GM23338 (cell line): ENCODE data around the gene TNFAIP1. TPM values are rescaled to one million over a fixed set of nuclear protein-coding genes. Genes with fewer than 3 reads are reported as not detected.

Experiments used
- ATAC-seq: fragments of 200-7000 bp; cut with Tn5 transposase; 3 replicates; pipeline ENCODE4 v1.9.1; 2020
- DNase-seq: peaks from one replicate; pipeline ENCODE4 v3.0.0-alpha.2; 2015; ENCODE audit warnings: low spot score
- H2AFZ ChIP-seq: fragments of 200-600 bp; sonication (generic); 2 replicates; pipeline ENCODE4 v1.8.0; 2016; ENCODE audit warnings: antibody characterized with exemption, mild to moderate bottlenecking, moderate library complexity
- H3F3A ChIP-seq: fragments of 200-600 bp; sonication (generic); replicated peaks from 2 replicates; pipeline ENCODE4 v1.8.0; 2017; ENCODE audit warnings: antibody characterized with exemption, mixed run types, low read depth
- H3K27ac ChIP-seq: fragments of 200-600 bp; sonication (generic); 2 replicates; pipeline ENCODE4 v1.6.1; 2016; ENCODE audit warnings: low read depth
- H3K27me3 ChIP-seq: fragments of 200-600 bp; sonication (generic); 2 replicates; pipeline ENCODE4 v1.8.0; 2016; ENCODE audit warnings: mild to moderate bottlenecking, mixed run types, moderate library complexity; ENCODE audit not compliant: insufficient read depth
- H3K36me3 ChIP-seq: fragments of 200-600 bp; sonication (generic); 2 replicates; pipeline ENCODE4 v1.8.0; 2016; ENCODE audit warnings: mild to moderate bottlenecking; ENCODE audit not compliant: insufficient read depth
- H3K4me1 ChIP-seq: fragments of 200-600 bp; sonication (generic); 2 replicates; pipeline ENCODE4 v1.8.0; 2016; ENCODE audit warnings: mild to moderate bottlenecking, moderate library complexity; ENCODE audit not compliant: insufficient read depth
- H3K4me2 ChIP-seq: fragments of 200-600 bp; sonication (generic); 2 replicates; pipeline ENCODE4 v1.7.1; 2017; ENCODE audit warnings: mixed run types
- H3K4me3 ChIP-seq: fragments of 200-600 bp; sonication (generic); 2 replicates; pipeline ENCODE4 v1.6.1; 2016; ENCODE audit warnings: mixed run types
- H3K79me2 ChIP-seq: fragments of 200-600 bp; sonication (generic); replicated peaks from 2 replicates; pipeline ENCODE4 v1.8.0; 2017; ENCODE audit warnings: mild to moderate bottlenecking; ENCODE audit not compliant: insufficient read depth
- H3K9me2 ChIP-seq: fragments of 200-600 bp; sonication (generic); 2 replicates; pipeline ENCODE4 v1.8.0; 2017; ENCODE audit not compliant: insufficient read depth
- H4K20me1 ChIP-seq: fragments of 200-600 bp; sonication (generic); replicated peaks from 2 replicates; pipeline ENCODE4 v1.8.0; 2017; ENCODE audit warnings: mild to moderate bottlenecking; ENCODE audit not compliant: insufficient read depth
- H3K27ac Mint-ChIP-seq: 2 replicates; pipeline ENCODE4 v1.8.0; 2020; ENCODE audit warnings: inconsistent platforms, mild to moderate bottlenecking, moderate library complexity, mixed read lengths
- H3K27me3 Mint-ChIP-seq: 3 replicates; pipeline ENCODE4 v1.8.0; 2022; ENCODE audit warnings: low read depth, mild to moderate bottlenecking, moderate library complexity, mixed read lengths, inconsistent platforms; ENCODE audit not compliant: insufficient read depth, poor library complexity
- H3K36me3 Mint-ChIP-seq: 3 replicates; pipeline ENCODE4 v1.8.0; 2021; ENCODE audit warnings: low read depth, mild to moderate bottlenecking, inconsistent platforms, moderate library complexity, mixed read lengths
- H3K4me1 Mint-ChIP-seq: 3 replicates; pipeline ENCODE4 v1.8.0; 2020; ENCODE audit warnings: mild to moderate bottlenecking, inconsistent platforms, mixed read lengths
- H3K4me3 Mint-ChIP-seq: 3 replicates; pipeline ENCODE4 v1.8.0; 2021; ENCODE audit warnings: moderate library complexity, mild to moderate bottlenecking, inconsistent platforms, mixed read lengths
- H3K9me3 Mint-ChIP-seq: 3 replicates; pipeline ENCODE4 v1.8.0; 2020; ENCODE audit warnings: moderate library complexity, mild to moderate bottlenecking, inconsistent platforms, mixed read lengths
- CREB1 ChIP-seq: fragments of 250-450 bp; sonication (Bioruptor Pico); IDR thresholded peaks from 2 replicates; pipeline ENCODE4 v1.5.0; 2020; ENCODE audit warnings: low read depth, mild to moderate bottlenecking, moderate library complexity
- EZH2 ChIP-seq: fragments of 200-600 bp; sonication (generic); IDR thresholded peaks from one replicate; pipeline ENCODE4 v1.8.0; 2017; ENCODE audit warnings: antibody characterized with exemption, mild to moderate bottlenecking, low read depth; ENCODE audit not compliant: unreplicated experiment
- EZH2phosphoT487 ChIP-seq: fragments of 200-600 bp; sonication (generic); IDR thresholded peaks from one replicate; pipeline ENCODE4 v1.8.1; 2018; ENCODE audit warnings: antibody characterized with exemption; ENCODE audit not compliant: unreplicated experiment
- JUNB ChIP-seq: IDR thresholded peaks from one replicate; pipeline ENCODE4 v1.6.1; 2016; ENCODE audit warnings: antibody characterized with exemption; ENCODE audit not compliant: unreplicated experiment
- NANOG ChIP-seq: IDR thresholded peaks from 2 replicates; pipeline ENCODE4 v1.6.1; 2016; ENCODE audit warnings: antibody characterized with exemption, borderline replicate concordance
- POLR2AphosphoS5 ChIP-seq: IDR thresholded peaks from 2 replicates; pipeline ENCODE4 v1.6.1; 2016; ENCODE audit warnings: antibody characterized with exemption, low read depth
- STAT1 ChIP-seq: IDR thresholded peaks from one replicate; pipeline ENCODE4 v1.6.1; 2016; ENCODE audit warnings: antibody characterized with exemption; ENCODE audit not compliant: unreplicated experiment
- ZNF114 ChIP-seq: fragments of 250-450 bp; sonication (Bioruptor Pico); IDR thresholded peaks from 2 replicates; pipeline ENCODE4 v1.5.0; 2020; ENCODE audit warnings: mild to moderate bottlenecking, moderate library complexity
- ZNF331 ChIP-seq: fragments of 250-450 bp; sonication (Bioruptor Pico); IDR thresholded peaks from 2 replicates; pipeline ENCODE4 v1.5.0; 2020; ENCODE audit warnings: low read depth, mild to moderate bottlenecking, moderate library complexity
- polyA plus RNA-seq: library from polyadenylated mRNA; unstranded; fragments of >200 nt; fragmentation: Nextera tagmentation; extraction: Ambion mirVana; gene quantifications from 2 replicates; pipeline ENCODE4 v1.2.1, GENCODE V29; 2016
- total RNA-seq: library from RNA; depleted of rRNA; stranded (reverse); fragments of >200 nt; shearing (Covaris generic); gene quantifications from 2 replicates; pipeline ENCODE4 v1.2.3, GENCODE V29; 2014
- TF ChIP-seq, protein P1 (sequence below), 2 experiments: fragments of 200-600 bp in 1 of 2; sonication (generic) in 1 of 2; conservative IDR thresholded peaks; 2 replicates each; pipeline versions ENCODE4 v1.5.1 to v1.6.1; 2016 to 2017; ENCODE audit warnings: antibody characterized with exemption in 2 of 2, low read depth in 2 of 2, mild to moderate bottlenecking in 2 of 2, moderate library complexity in 1 of 2
- TF ChIP-seq, protein P2 (sequence below): IDR thresholded peaks from 2 replicates; pipeline ENCODE4 v1.6.1; 2016; ENCODE audit warnings: antibody characterized with exemption
- TF ChIP-seq, protein P3 (sequence below): IDR thresholded peaks from one replicate; pipeline ENCODE4 v1.6.1; 2018; ENCODE audit warnings: antibody characterized with exemption; ENCODE audit not compliant: unreplicated experiment
- TF ChIP-seq, protein P4 (sequence below): fragments of 250-450 bp; sonication (Bioruptor Pico); IDR thresholded peaks from 2 replicates; pipeline ENCODE4 v1.5.0; 2020; ENCODE audit warnings: mild to moderate bottlenecking, moderate library complexity

The TNFAIP1 gene
- total and polyA plus RNA-seq, 2 experiments from 2014 or later, result 6.3 to 13.1 TPM

DNA sequence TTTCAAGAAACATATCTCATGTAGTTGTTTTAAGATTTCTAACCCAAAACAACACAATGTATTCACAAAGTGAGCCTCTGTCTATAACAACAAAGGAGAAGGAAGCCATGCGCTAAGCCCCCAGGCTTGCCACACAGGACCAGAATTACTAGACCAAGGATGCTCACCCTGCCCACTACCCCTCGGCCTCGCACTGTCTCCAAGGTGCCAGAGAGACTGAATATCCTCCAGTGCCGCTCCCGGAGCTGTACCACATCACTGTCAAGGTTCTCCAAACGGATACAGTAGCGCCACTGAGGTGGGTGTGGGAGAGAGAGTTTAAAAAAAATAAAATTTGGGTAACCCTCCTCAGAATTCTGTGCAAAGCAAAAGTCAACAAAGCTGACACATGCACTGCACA lies 14.7 kb downstream of the TNFAIP1 start:
- no peak overlapping the region for H3K4me3 Mint-ChIP-seq
- H3K4me1 Mint-ChIP-seq, result peaks cover 16% of the 10 kb centered on the region
- Histone ChIP-seq H3K9me2 (no peaks in the 10 kb centered on the region), H3K36me3 (peaks cover 21% of the 10 kb centered on the region; the same call in 1 of the 2 replicates), H3F3A (no peaks in the 10 kb centered on the region; the same call in 1 of the 2 replicates), H2AFZ (no peak overlapping the region), H4K20me1 (peaks cover 14% of the 10 kb centered on the region; the same call in 1 of the 2 replicates), H3K79me2 (no peaks in the 10 kb centered on the region; the same call in 1 of the 2 replicates), H3K4me1 (no peaks in the 10 kb centered on the region; the same call in 1 of the 2 replicates), H3K27me3 (no peaks in the 10 kb centered on the region), H3K27ac (no peak overlapping the region), H3K4me3 (no peak overlapping the region), H3K4me2 (no peak overlapping the region)
- H3K27ac Mint-ChIP-seq, result no peak overlapping the region
- H3K36me3 Mint-ChIP-seq, result peaks cover 80% of the 10 kb centered on the region
- TF ChIP-seq, protein P1, sequence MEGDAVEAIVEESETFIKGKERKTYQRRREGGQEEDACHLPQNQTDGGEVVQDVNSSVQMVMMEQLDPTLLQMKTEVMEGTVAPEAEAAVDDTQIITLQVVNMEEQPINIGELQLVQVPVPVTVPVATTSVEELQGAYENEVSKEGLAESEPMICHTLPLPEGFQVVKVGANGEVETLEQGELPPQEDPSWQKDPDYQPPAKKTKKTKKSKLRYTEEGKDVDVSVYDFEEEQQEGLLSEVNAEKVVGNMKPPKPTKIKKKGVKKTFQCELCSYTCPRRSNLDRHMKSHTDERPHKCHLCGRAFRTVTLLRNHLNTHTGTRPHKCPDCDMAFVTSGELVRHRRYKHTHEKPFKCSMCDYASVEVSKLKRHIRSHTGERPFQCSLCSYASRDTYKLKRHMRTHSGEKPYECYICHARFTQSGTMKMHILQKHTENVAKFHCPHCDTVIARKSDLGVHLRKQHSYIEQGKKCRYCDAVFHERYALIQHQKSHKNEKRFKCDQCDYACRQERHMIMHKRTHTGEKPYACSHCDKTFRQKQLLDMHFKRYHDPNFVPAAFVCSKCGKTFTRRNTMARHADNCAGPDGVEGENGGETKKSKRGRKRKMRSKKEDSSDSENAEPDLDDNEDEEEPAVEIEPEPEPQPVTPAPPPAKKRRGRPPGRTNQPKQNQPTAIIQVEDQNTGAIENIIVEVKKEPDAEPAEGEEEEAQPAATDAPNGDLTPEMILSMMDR (conservative IDR thresholded peaks at IDR 0.05; ENCODE audit: low read depth in 2 of 2), result no peak
- TF ChIP-seq STAT1, result no peak
- no peak for TF ChIP-seq CREB1
- TF ChIP-seq EZH2, result no peak
- no peak for TF ChIP-seq EZH2phosphoT487
- no peak for TF ChIP-seq ZNF114
- no peak for TF ChIP-seq POLR2AphosphoS5
- no peak for TF ChIP-seq NANOG
- no peak for TF ChIP-seq JUNB
- no peak for TF ChIP-seq ZNF331 (CRISPR knock-in tag)
- TF ChIP-seq, protein P2, sequence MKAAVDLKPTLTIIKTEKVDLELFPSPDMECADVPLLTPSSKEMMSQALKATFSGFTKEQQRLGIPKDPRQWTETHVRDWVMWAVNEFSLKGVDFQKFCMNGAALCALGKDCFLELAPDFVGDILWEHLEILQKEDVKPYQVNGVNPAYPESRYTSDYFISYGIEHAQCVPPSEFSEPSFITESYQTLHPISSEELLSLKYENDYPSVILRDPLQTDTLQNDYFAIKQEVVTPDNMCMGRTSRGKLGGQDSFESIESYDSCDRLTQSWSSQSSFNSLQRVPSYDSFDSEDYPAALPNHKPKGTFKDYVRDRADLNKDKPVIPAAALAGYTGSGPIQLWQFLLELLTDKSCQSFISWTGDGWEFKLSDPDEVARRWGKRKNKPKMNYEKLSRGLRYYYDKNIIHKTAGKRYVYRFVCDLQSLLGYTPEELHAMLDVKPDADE, result no peak
- TF ChIP-seq, protein P3, sequence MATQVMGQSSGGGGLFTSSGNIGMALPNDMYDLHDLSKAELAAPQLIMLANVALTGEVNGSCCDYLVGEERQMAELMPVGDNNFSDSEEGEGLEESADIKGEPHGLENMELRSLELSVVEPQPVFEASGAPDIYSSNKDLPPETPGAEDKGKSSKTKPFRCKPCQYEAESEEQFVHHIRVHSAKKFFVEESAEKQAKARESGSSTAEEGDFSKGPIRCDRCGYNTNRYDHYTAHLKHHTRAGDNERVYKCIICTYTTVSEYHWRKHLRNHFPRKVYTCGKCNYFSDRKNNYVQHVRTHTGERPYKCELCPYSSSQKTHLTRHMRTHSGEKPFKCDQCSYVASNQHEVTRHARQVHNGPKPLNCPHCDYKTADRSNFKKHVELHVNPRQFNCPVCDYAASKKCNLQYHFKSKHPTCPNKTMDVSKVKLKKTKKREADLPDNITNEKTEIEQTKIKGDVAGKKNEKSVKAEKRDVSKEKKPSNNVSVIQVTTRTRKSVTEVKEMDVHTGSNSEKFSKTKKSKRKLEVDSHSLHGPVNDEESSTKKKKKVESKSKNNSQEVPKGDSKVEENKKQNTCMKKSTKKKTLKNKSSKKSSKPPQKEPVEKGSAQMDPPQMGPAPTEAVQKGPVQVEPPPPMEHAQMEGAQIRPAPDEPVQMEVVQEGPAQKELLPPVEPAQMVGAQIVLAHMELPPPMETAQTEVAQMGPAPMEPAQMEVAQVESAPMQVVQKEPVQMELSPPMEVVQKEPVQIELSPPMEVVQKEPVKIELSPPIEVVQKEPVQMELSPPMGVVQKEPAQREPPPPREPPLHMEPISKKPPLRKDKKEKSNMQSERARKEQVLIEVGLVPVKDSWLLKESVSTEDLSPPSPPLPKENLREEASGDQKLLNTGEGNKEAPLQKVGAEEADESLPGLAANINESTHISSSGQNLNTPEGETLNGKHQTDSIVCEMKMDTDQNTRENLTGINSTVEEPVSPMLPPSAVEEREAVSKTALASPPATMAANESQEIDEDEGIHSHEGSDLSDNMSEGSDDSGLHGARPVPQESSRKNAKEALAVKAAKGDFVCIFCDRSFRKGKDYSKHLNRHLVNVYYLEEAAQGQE, result no peak
- TF ChIP-seq, protein P4, sequence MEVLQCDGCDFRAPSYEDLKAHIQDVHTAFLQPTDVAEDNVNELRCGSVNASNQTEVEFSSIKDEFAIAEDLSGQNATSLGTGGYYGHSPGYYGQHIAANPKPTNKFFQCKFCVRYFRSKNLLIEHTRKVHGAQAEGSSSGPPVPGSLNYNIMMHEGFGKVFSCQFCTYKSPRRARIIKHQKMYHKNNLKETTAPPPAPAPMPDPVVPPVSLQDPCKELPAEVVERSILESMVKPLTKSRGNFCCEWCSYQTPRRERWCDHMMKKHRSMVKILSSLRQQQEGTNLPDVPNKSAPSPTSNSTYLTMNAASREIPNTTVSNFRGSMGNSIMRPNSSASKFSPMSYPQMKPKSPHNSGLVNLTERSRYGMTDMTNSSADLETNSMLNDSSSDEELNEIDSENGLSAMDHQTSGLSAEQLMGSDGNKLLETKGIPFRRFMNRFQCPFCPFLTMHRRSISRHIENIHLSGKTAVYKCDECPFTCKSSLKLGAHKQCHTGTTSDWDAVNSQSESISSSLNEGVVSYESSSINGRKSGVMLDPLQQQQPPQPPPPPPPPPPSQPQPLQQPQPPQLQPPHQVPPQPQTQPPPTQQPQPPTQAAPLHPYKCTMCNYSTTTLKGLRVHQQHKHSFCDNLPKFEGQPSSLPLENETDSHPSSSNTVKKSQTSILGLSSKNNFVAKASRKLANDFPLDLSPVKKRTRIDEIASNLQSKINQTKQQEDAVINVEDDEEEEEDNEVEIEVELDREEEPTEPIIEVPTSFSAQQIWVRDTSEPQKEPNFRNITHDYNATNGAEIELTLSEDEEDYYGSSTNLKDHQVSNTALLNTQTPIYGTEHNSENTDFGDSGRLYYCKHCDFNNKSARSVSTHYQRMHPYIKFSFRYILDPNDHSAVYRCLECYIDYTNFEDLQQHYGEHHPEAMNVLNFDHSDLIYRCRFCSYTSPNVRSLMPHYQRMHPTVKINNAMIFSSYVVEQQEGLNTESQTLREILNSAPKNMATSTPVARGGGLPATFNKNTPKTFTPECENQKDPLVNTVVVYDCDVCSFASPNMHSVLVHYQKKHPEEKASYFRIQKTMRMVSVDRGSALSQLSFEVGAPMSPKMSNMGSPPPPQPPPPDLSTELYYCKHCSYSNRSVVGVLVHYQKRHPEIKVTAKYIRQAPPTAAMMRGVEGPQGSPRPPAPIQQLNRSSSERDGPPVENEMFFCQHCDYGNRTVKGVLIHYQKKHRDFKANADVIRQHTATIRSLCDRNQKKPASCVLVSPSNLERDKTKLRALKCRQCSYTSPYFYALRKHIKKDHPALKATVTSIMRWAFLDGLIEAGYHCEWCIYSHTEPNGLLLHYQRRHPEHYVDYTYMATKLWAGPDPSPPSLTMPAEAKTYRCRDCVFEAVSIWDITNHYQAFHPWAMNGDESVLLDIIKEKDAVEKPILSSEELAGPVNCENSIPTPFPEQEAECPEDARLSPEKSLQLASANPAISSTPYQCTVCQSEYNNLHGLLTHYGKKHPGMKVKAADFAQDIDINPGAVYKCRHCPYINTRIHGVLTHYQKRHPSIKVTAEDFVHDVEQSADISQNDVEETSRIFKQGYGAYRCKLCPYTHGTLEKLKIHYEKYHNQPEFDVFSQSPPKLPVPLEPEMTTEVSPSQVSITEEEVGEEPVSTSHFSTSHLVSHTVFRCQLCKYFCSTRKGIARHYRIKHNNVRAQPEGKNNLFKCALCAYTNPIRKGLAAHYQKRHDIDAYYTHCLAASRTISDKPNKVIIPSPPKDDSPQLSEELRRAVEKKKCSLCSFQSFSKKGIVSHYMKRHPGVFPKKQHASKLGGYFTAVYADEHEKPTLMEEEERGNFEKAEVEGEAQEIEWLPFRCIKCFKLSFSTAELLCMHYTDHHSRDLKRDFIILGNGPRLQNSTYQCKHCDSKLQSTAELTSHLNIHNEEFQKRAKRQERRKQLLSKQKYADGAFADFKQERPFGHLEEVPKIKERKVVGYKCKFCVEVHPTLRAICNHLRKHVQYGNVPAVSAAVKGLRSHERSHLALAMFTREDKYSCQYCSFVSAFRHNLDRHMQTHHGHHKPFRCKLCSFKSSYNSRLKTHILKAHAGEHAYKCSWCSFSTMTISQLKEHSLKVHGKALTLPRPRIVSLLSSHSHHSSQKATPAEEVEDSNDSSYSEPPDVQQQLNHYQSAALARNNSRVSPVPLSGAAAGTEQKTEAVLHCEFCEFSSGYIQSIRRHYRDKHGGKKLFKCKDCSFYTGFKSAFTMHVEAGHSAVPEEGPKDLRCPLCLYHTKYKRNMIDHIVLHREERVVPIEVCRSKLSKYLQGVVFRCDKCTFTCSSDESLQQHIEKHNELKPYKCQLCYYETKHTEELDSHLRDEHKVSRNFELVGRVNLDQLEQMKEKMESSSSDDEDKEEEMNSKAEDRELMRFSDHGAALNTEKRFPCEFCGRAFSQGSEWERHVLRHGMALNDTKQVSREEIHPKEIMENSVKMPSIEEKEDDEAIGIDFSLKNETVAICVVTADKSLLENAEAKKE (CRISPR knock-in tag), result no peak
- H3K9me3 Mint-ChIP-seq, result no peaks in the 10 kb centered on the region
- DNase-seq (no peak), ATAC-seq (no peak)
- H3K27me3 Mint-ChIP-seq, result peaks cover 7% of the 10 kb centered on the region
